Dermis blood vessel endothelial cell (primary cell): Measurements from ENCODE around the gene ZNF76. TPM values are rescaled to one million over a fixed set of nuclear protein-coding genes. Genes with fewer than 3 reads are reported as not detected.

Experiments
- DNase-seq: peaks from one replicate; pipeline ENCODE4 v3.0.0; 2010
- total RNA-seq: library from RNA; depleted of rRNA; stranded (reverse); fragments of >200 nt; gene quantifications from 2 replicates; pipeline ENCODE4 v1.2.3, GENCODE V29; 2014

Gene ZNF76
- total RNA-seq, 1 donor from 2014 or later = 27.7 TPM

GRCh38 chr6:35332074-35332887 is 72.7 kb downstream of the ZNF76 start:
- peak; percentile 36 for DNase-seq

GRCh38 chr6:35341557-35341956 is 82.0 kb downstream of the ZNF76 start:
- DNase-seq = no peak

DNA sequence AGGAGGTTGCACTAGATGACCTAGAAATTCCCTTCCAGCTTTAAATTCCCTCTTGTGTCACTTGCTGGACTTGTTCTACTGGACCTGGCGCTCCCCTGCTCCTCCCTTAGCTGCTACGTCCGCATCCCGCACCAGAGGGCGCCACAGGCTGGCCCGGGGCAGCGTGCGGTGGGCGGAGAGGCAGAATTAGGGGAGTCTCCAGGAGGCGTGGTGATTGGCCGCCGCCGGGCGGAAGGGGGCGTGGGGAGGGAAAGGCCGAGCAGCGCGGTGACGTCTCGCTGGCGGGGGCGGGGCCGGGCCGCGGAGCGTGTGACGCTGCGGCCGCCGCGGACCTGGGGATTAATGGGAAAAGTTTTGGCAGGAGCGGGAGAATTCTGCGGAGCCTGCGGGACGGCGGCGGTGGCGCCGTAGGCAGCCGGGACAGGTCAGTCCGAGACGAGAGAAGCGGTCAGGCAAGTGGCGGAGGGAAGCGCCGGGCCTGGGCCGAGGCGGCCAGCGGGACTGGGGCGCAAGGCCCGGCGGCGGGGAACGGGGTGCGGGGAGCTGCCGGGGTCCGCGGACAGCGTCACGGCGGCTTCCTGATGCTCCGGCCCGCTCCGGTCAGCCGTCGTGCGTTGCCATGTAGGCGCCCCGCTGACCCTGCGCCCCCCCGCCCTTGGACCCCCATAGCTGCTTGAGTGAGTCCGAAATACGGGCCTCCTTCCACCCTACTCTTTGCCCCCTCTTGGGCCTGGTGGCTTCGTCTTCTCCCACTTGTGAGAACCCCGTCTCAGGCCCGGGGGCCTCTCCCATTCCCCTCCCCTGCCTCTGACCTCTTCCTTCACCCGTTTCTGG is 82.9 kb downstream of the ZNF76 start, which contains the start of gene PPARD:
Gene PPARD, plus strand, starts transcription at position 301 of the 834 bp plus-strand sequence. CDS start 68,530 bp downstream, outside the sequence.
- peak; percentile 97 for DNase-seq

DNA sequence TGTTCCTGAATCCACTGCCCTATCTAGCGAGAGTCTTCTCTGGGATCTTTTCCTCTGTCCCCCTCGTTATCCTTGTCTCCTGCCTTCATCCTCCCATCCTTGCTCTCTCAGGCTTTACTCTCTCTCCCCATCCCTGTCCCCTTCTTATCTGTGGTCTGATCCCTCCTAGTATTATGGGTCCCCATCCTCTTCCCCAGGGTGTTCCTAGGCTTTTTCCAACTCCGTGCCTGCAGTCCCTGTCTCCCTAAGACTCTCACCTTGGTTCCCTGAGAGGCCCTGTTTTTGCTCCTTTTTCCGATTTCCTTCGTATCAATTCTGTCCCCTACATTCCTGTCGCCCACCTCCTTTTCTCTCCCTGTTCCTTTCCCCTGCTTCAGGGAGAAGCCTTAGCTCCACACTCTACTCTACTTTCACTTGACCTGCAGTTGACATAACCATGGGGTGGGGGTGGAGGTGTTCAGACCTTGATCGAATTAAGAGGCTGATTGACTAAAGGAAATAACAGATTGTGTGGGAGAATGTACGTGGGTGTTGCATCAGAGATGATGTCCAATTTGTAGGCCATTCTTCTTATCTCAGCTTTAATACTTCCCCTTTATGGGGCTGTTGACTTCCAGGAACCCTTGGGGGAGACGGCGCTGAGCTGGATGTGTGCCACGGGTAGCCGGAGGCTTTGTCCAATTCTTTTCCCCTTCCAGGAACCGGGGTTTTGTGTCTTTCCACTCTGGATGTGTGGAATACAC is 83.7 kb downstream of the ZNF76 start:
- DNase-seq = peak; percentile 74

GRCh38 chr6:35343835-35344550 is 84.5 kb downstream of the ZNF76 start:
- no peak for DNase-seq

Other genes starting within 250 kb of the ZNF76 start
- 0.28 and 0.68 TPM in 2 replicates for gene TCP11, start 118.4 kb upstream of the ZNF76 start, total RNA-seq
- 0.85 and 1.7 TPM in 2 replicates for gene SCUBE3, start 45.8 kb upstream of the ZNF76 start, total RNA-seq
- 0.88 and 1.0 TPM in 2 replicates for gene DEF6, start 38.1 kb downstream of the ZNF76 start, total RNA-seq
- gene PPARD, start 82.8 kb downstream of the ZNF76 start, total RNA-seq = 9.7 and 18.1 TPM in 2 replicates
- 14.5 and 18.0 TPM in 2 replicates for gene FANCE, start 192.6 kb downstream of the ZNF76 start, total RNA-seq
- 1,962 and 2,039 TPM in 2 replicates for gene RPL10A, start 208.7 kb downstream of the ZNF76 start, total RNA-seq
- 0.33 and 0.68 TPM in 2 replicates for gene TEAD3, start 237.3 kb downstream of the ZNF76 start, total RNA-seq